Epithelial cell of esophagus (primary cell): ENCODE measurements around the gene CEP57L1.

Experiments
- DNase-seq: peaks from one replicate; pipeline ENCODE4 v3.0.0; 2010; ENCODE audit warnings: low read depth
- H3K4me3 ChIP-seq: 2 replicates; pipeline ENCODE4 v1.5.1; 2011; ENCODE audit warnings: mild to moderate bottlenecking, low read length, control low read depth
- TF ChIP-seq, protein P1 (sequence below): IDR thresholded peaks from 2 replicates; pipeline ENCODE4 v1.5.1; 2011; ENCODE audit warnings: low read depth, mild to moderate bottlenecking, low read length, control low read depth, inconsistent platforms; ENCODE audit not compliant: insufficient read depth; ENCODE audit errors: missing control alignments

Gene CEP57L1

DNA sequence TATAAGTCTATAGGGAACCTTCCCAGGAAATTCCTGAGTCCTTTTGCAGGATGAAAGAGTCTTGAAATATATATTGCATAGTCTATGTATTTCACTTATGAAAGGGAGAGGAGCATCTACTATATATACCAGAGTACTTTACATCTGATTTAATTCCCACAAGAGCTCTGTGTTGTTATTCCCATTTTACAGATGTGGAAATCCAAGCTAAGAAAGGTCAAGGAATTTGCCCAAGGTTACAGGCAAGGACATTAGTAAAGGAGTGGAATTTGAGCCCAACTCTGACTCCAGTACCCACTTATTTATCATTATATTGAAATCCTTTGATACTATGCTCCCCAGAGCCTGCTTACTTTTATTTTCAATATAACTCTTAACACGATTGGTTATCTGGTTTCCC, 3.2 kb upstream of the CEP57L1 start:
- TF ChIP-seq, protein P1, sequence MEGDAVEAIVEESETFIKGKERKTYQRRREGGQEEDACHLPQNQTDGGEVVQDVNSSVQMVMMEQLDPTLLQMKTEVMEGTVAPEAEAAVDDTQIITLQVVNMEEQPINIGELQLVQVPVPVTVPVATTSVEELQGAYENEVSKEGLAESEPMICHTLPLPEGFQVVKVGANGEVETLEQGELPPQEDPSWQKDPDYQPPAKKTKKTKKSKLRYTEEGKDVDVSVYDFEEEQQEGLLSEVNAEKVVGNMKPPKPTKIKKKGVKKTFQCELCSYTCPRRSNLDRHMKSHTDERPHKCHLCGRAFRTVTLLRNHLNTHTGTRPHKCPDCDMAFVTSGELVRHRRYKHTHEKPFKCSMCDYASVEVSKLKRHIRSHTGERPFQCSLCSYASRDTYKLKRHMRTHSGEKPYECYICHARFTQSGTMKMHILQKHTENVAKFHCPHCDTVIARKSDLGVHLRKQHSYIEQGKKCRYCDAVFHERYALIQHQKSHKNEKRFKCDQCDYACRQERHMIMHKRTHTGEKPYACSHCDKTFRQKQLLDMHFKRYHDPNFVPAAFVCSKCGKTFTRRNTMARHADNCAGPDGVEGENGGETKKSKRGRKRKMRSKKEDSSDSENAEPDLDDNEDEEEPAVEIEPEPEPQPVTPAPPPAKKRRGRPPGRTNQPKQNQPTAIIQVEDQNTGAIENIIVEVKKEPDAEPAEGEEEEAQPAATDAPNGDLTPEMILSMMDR, result no peak
- DNase-seq, result no peak
- H3K4me3 ChIP-seq, result no peak overlapping the region

DNA sequence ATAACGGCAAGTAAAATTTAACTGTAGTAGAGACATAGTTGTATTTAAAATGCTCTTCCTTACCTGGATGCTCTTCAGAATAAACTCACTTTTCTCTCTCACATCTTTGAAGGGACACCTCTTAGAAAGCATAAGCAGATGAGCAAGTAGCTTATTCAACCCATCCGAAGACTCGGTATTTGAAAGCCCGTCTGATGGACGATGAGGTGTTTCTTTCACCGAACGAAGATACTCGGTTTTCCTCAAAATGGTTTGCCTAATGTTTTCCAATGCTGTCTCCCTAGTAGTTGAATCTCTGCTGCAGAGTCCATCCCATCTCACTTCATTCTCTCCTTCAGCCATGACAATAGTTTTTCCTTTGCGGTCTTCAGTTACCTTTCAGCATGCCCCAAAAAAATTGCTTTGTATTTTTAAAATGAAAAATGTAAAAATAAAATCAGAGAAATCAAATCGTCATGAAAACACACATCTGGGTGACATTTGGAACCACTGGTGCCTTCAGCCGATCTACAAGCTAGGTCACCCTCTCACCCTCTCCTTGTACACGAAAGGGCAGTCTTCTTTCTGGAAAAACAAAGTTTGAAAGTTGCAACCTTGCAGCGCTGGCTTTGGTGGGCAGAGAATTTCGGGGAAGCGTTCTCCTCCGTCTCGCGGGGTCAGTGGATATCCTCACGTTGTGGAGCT, 1.4 kb upstream of the CEP57L1 start:
- H3K4me3 ChIP-seq, result peak overlapping the region; percentile 93
- DNase-seq, result peak; percentile 35
- TF ChIP-seq, protein P1, result no peak

DNA sequence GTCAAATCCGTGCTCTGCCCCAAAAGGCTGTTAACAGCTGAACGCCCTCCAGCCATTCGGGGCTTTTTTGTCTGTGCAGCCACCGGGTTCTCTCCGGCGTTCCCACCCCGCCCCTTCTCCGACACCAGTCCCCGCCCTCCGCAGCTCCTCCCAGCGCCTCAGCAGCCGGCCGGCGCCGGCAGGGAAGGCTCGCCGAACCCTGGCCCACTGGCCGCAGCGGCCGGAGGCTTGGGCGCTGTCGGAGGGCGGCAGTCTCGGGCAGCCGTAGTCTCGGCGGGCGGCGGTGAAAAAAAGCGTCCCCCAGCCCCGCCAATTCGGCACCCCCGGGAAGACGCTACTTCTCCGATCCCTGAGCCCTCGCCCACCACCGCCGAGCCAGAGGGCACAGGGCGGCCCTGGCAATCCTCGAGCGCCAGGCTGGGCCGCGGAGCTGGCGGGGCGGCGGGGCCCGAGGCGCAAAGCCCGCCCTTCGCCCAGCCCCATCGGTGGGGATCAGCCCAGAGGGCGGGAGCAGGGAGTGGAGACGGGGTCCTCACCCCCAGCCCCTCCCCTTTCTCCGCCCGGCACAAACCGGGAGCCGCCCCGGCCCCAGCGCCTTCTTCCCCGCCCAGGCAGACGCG, 781 bp upstream of the CEP57L1 start, which contains the start of gene SESN1:
Gene SESN1, minus strand, starts transcription at position 431 of the 620 bp plus-strand sequence. CDS start 773 bp downstream, outside the sequence.
- DNase-seq, result peak; percentile 98
- H3K4me3 ChIP-seq, result peak within 1 kb of the TSS; percentile 93
- TF ChIP-seq, protein P1, result no peak

DNA sequence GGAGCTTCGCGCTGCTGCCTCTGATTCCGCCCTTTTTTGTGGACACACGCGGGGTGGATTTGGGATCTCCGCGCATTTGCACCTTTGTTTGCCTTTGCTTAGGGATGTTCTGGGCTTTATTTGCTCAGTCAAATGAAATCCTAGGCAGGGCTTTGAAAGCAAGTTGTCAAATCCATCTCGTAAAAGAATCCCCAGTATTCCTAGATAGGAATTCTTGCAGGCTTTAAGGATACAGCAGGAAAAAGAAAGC, 453 bp downstream of the CEP57L1 start:
- no peak for DNase-seq
- H3K4me3 ChIP-seq, result peak overlapping the region; percentile 93
- TF ChIP-seq, protein P1, result no peak

DNA sequence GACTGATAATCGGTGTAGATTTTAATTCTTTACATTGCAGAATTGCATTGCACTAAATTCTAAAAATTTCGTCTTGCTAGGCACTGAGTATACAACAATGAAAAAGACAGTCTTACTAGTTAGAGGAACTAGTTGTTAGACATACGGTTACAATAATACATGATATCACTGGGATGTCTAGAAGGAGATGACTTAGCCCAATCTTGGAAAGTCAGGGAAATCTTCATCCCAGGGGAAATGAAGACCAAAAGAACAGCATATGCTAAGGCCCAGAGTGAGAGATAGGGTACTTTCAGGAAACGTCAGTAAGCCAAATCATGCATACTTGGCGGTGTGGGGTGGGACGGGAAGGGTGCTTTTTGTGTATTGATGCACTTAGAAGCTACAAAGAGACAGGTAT, 901 bp downstream of the CEP57L1 start:
- TF ChIP-seq, protein P1, result no peak
- no peak for DNase-seq
- H3K4me3 ChIP-seq, result peak overlapping the region; percentile 93

DNA sequence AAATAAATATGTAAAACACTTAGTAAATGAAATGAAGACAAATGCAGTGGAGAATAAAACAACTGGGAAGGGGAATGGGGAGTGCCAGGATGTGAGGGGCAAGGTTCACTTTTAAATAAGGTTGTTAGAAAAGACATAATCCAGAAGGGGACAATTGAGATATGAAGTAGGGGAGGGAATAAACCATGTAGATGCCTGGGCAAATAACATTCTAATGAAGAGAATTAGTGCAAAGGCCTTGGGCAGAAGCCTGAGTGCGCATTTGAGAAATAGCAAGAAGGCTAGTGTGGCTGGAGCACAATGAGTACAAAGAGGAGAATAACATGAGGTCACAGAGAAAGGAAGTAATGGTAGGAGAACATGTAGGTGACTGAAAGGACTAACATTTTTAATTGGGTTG, 2.4 kb downstream of the CEP57L1 start:
- no peak for DNase-seq

More for the DNA sequence above, 2.4 kb downstream of the CEP57L1 start:
- TF ChIP-seq, protein P1, result no peak
- no peak overlapping the region for H3K4me3 ChIP-seq
